Natural killer cell (primary cell): ENCODE data around the gene WDR44. TPM values are rescaled to one million over a fixed set of nuclear protein-coding genes. Genes with fewer than 3 reads are reported as not detected.

Source experiments
- ATAC-seq, 3 donors: fragments of 150-1000 bp in 2 of 3; fragments of 200-7000 bp in 1 of 3; cut with Tn5 transposase; 1 replicate in 1 of 3; 2 replicates in 2 of 3; pipeline ENCODE4 v1.10.0; 2021; ENCODE audit warnings: mild to moderate bottlenecking in 2 of 3, moderate library complexity in 2 of 3
- DNase-seq, 2 donors: peaks; one replicate each; pipeline versions ENCODE4 v3.0.0 to v3.0.0-alpha.2; 2013 to 2021; ENCODE audit warnings: mixed read lengths in 1 of 2
- H3K27ac ChIP-seq: one replicate; pipeline ENCODE4 v1.5.1; 2013; ENCODE audit warnings: mild to moderate bottlenecking, low read length
- H3K27me3 ChIP-seq: one replicate; pipeline ENCODE4 v1.6.1; 2013; ENCODE audit warnings: low read length; ENCODE audit not compliant: control insufficient read depth, insufficient read depth
- H3K36me3 ChIP-seq: one replicate; pipeline ENCODE4 v1.6.1; 2013; ENCODE audit warnings: low read length; ENCODE audit not compliant: control insufficient read depth, insufficient read depth
- H3K4me1 ChIP-seq: one replicate; pipeline ENCODE4 v1.6.1; 2013; ENCODE audit warnings: low read length; ENCODE audit not compliant: control insufficient read depth, insufficient read depth
- H3K4me3 ChIP-seq: one replicate; pipeline ENCODE4 v1.5.1; 2013; ENCODE audit warnings: low read length
- H3K9me3 ChIP-seq: one replicate; pipeline ENCODE4 v1.6.1; 2013; ENCODE audit warnings: low read length; ENCODE audit not compliant: control insufficient read depth, insufficient read depth
- H3K27ac Mint-ChIP-seq, 2 donors: one replicate each; pipeline ENCODE4 v1.8.0; 2022; ENCODE audit warnings: mild to moderate bottlenecking in 2 of 2, mixed read lengths in 2 of 2, moderate library complexity in 1 of 2
- H3K27me3 Mint-ChIP-seq, 2 donors: one replicate each; pipeline ENCODE4 v1.8.0; 2022; ENCODE audit warnings: low read depth in 2 of 2, mixed read lengths in 2 of 2
- H3K36me3 Mint-ChIP-seq: one replicate; pipeline ENCODE4 v1.8.0; 2022; ENCODE audit warnings: mixed read lengths
- H3K4me1 Mint-ChIP-seq, 2 donors: one replicate each; pipeline ENCODE4 v1.8.0; 2022; ENCODE audit warnings: mixed read lengths in 2 of 2
- H3K4me3 Mint-ChIP-seq: one replicate; pipeline ENCODE4 v1.8.0; 2022; ENCODE audit warnings: mild to moderate bottlenecking, moderate library complexity, mixed read lengths
- H3K9me3 Mint-ChIP-seq, 2 donors: one replicate each; pipeline ENCODE4 v1.8.0; 2022; ENCODE audit warnings: mixed read lengths in 2 of 2
- CTCF ChIP-seq: fragments of 200-600 bp; IDR thresholded peaks from one replicate; pipeline ENCODE4 v1.8.0; 2022; ENCODE audit warnings: antibody characterized with exemption
- WGBS: methylation state at CpG from one replicate; pipeline ENCODE4 v1.1.7; 2013; ENCODE audit warnings: missing lambda C conversion rate; ENCODE audit not compliant: insufficient coverage; 5-methylcytosine and 5-hydroxymethylcytosine counted together
- intact Hi-C: fragments of 100-400 bp; cut with micrococcal nuclease; formaldehyde crosslinking; loops from one replicate; pipeline ENCODE4 v1.14.2; 2022
- total RNA-seq, 4 donors: library from RNA; stranded (reverse); fragments of 120-200 nt in 1 of 4; gene quantifications; one replicate each; pipeline versions ENCODE4 v1.2.3 to v1.2.4, GENCODE V29; 2013 to 2022

Gene WDR44
- total RNA-seq, 3 donors from 2014 or later (not counting 1 experiment from before 2014, with no cell fraction given), result 14.6 to 17.5 (median 16.0) TPM

GRCh38 chrX:118493016-118493415 lies 147.1 kb downstream of the WDR44 start:
- peaks cover 16 to 31% of the 10 kb centered on the region in 2 donors for H3K4me1 Mint-ChIP-seq
- Histone ChIP-seq H3K4me3 (no peak overlapping the region), H3K27me3 (no peaks in the 10 kb centered on the region), H3K4me1 (peaks cover 14% of the 10 kb centered on the region), H3K9me3 (no peaks in the 10 kb centered on the region), H3K27ac (no peak overlapping the region), H3K36me3 (no peaks in the 10 kb centered on the region)
- H3K4me3 Mint-ChIP-seq, result no peak overlapping the region
- DNase-seq (no peak), ATAC-seq (no peak)
- WGBS, result 93% methylated on average over 3 of the region's 3 CpGs
- no peaks in the 10 kb centered on the region for H3K27me3 Mint-ChIP-seq
- H3K9me3 Mint-ChIP-seq, result no peaks in the 10 kb centered on the region
- H3K36me3 Mint-ChIP-seq, result no peaks in the 10 kb centered on the region
- TF ChIP-seq CTCF, result no peak
- H3K27ac Mint-ChIP-seq, result no peak overlapping the region
- intact Hi-C loops, result no loop called here

GRCh38 chrX:118493653-118494297 lies 147.9 kb downstream of the WDR44 start:
- H3K36me3 Mint-ChIP-seq, result no peaks in the 10 kb centered on the region
- DNase-seq (no peak), ATAC-seq (no peak)
- H3K9me3 Mint-ChIP-seq, result no peaks in the 10 kb centered on the region
- H3K27ac ChIP-seq, result no peak overlapping the region
- WGBS, result 96% methylated on average over 3 of the region's 3 CpGs
- intact Hi-C loops, result no loop called here
- no peaks in the 10 kb centered on the region for H3K27me3 ChIP-seq
- no peaks in the 10 kb centered on the region for H3K9me3 ChIP-seq
- H3K4me3 Mint-ChIP-seq, result no peak overlapping the region
- no peak overlapping the region for H3K4me3 ChIP-seq
- H3K4me1 ChIP-seq, result peaks cover 14% of the 10 kb centered on the region
- H3K27ac Mint-ChIP-seq, result peak overlapping the region; percentile 80 to 99
- no peaks in the 10 kb centered on the region for H3K27me3 Mint-ChIP-seq
- TF ChIP-seq CTCF, result no peak
- peaks cover 23 to 37% of the 10 kb centered on the region in 2 donors for H3K4me1 Mint-ChIP-seq
- H3K36me3 ChIP-seq, result no peaks in the 10 kb centered on the region

GRCh38 chrX:118495061-118495921 lies 149.4 kb downstream of the WDR44 start, which contains the start of gene DOCK11:
Gene DOCK11, plus strand, starts transcription at chrX:118495815. Its CDS starts 157 bp downstream, at chrX:118495972.
- intact Hi-C loops, result no loop called here
- Mint-ChIP-seq H3K36me3 (no peaks in the 10 kb centered on the region), H3K9me3 (no peaks in the 10 kb centered on the region), H3K27ac (peak within 1 kb of the TSS; percentile 95 to 99), H3K27me3 (no peaks in the 10 kb centered on the region), H3K4me3 (peak within 1 kb of the TSS; percentile 97), H3K4me1 (peaks cover 30 to 39% of the 10 kb centered on the region in 2 donors)
- 2% methylated on average over 47 of the region's 64 CpGs for WGBS
- Histone ChIP-seq H3K4me1 (peaks cover 24% of the 10 kb centered on the region), H3K36me3 (no peaks in the 10 kb centered on the region), H3K27ac (peak within 1 kb of the TSS; percentile 91), H3K4me3 (peak within 1 kb of the TSS; percentile 81), H3K9me3 (no peaks in the 10 kb centered on the region), H3K27me3 (no peaks in the 10 kb centered on the region)
- ATAC-seq (peak; percentile 74 to 91 (median 81)), DNase-seq (peak; percentile 69 to 89)
- no peak for TF ChIP-seq CTCF
